Hepatocyte (in vitro differentiated cells): ENCODE data around the gene CCDC106. TPM values are rescaled to one million over a fixed set of nuclear protein-coding genes. Genes with fewer than 3 reads are reported as not detected.

Source experiments
- DNase-seq: peaks from one replicate; pipeline ENCODE4 v3.0.0-alpha.2; 2016; ENCODE audit warnings: low spot score
- H2AFZ ChIP-seq: fragments of 200-600 bp; sonication (generic); 2 replicates; pipeline ENCODE4 v1.6.0; 2016; ENCODE audit warnings: antibody characterized with exemption, mild to moderate bottlenecking
- H3K27ac ChIP-seq: fragments of 200-600 bp; sonication (generic); 2 replicates; pipeline ENCODE4 v1.5.1; 2016; ENCODE audit warnings: mild to moderate bottlenecking
- H3K27me3 ChIP-seq: fragments of 200-600 bp; sonication (generic); 2 replicates; pipeline ENCODE4 v1.6.1; 2016
- H3K36me3 ChIP-seq: fragments of 200-600 bp; sonication (generic); replicated peaks from 2 replicates; pipeline ENCODE4 v1.5.1; 2016; ENCODE audit warnings: low read depth; ENCODE audit not compliant: insufficient read depth
- H3K4me1 ChIP-seq: fragments of 200-600 bp; sonication (generic); 2 replicates; pipeline ENCODE4 v1.5.1; 2016; ENCODE audit warnings: mild to moderate bottlenecking, moderate library complexity; ENCODE audit not compliant: insufficient read depth
- H3K4me2 ChIP-seq: fragments of 200-600 bp; sonication (generic); 2 replicates; pipeline ENCODE4 v1.6.0; 2016
- H3K4me3 ChIP-seq: fragments of 200-600 bp; sonication (generic); 2 replicates; pipeline ENCODE4 v1.5.1; 2016; ENCODE audit warnings: mild to moderate bottlenecking
- H3K79me2 ChIP-seq: fragments of 200-600 bp; sonication (generic); 2 replicates; pipeline ENCODE4 v1.6.0; 2017; ENCODE audit warnings: mild to moderate bottlenecking
- H3K9me2 ChIP-seq: fragments of 200-600 bp; sonication (generic); replicated peaks from 2 replicates; pipeline ENCODE4 v1.6.0; 2017; ENCODE audit warnings: mild to moderate bottlenecking; ENCODE audit not compliant: insufficient read depth
- H3K9me3 ChIP-seq: fragments of 200-600 bp; sonication (generic); 2 replicates; pipeline ENCODE4 v1.5.1; 2016; ENCODE audit warnings: low read depth, mild to moderate bottlenecking
- H4K20me1 ChIP-seq: fragments of 200-600 bp; sonication (generic); 2 replicates; pipeline ENCODE4 v1.6.0; 2016; ENCODE audit warnings: mild to moderate bottlenecking; ENCODE audit not compliant: insufficient read depth, poor library complexity, severe bottlenecking
- CTCF ChIP-seq: fragments of 200-600 bp; sonication (generic); IDR thresholded peaks from 2 replicates; pipeline ENCODE4 v1.5.1; 2016; ENCODE audit warnings: antibody characterized with exemption, mild to moderate bottlenecking; ENCODE audit not compliant: poor library complexity
- EZH2 ChIP-seq: fragments of 200-600 bp; sonication (generic); IDR thresholded peaks from 2 replicates; pipeline ENCODE4 v1.6.1; 2016; ENCODE audit warnings: antibody characterized with exemption, mild to moderate bottlenecking, borderline replicate concordance
- EZH2phosphoT487 ChIP-seq: fragments of 200-600 bp; sonication (generic); IDR thresholded peaks from one replicate; pipeline ENCODE4 v1.6.1; 2018; ENCODE audit warnings: antibody characterized with exemption, mild to moderate bottlenecking, low read depth, moderate library complexity; ENCODE audit not compliant: unreplicated experiment, severe bottlenecking
- WGBS: methylation state at CpG from one replicate; pipeline ENCODE4 v1.1.6; 2016; ENCODE audit warnings: low lambda C conversion rate; ENCODE audit errors: missing lambda C conversion rate; 5-methylcytosine and 5-hydroxymethylcytosine counted together
- polyA plus RNA-seq: library from polyadenylated mRNA; unstranded; fragments of >200 nt; fragmentation: Nextera tagmentation; extraction: Ambion mirVana; gene quantifications from 2 replicates; pipeline ENCODE4 v1.2.1, GENCODE V29; 2016
- total RNA-seq: library from RNA; depleted of rRNA; stranded (reverse); fragments of >200 nt; gene quantifications from 2 replicates; pipeline ENCODE4 v1.2.3, GENCODE V29; 2014

The CCDC106 gene
- total and polyA plus RNA-seq, 2 experiments from 2014 or later: 18.3 to 31.7 TPM

DNA sequence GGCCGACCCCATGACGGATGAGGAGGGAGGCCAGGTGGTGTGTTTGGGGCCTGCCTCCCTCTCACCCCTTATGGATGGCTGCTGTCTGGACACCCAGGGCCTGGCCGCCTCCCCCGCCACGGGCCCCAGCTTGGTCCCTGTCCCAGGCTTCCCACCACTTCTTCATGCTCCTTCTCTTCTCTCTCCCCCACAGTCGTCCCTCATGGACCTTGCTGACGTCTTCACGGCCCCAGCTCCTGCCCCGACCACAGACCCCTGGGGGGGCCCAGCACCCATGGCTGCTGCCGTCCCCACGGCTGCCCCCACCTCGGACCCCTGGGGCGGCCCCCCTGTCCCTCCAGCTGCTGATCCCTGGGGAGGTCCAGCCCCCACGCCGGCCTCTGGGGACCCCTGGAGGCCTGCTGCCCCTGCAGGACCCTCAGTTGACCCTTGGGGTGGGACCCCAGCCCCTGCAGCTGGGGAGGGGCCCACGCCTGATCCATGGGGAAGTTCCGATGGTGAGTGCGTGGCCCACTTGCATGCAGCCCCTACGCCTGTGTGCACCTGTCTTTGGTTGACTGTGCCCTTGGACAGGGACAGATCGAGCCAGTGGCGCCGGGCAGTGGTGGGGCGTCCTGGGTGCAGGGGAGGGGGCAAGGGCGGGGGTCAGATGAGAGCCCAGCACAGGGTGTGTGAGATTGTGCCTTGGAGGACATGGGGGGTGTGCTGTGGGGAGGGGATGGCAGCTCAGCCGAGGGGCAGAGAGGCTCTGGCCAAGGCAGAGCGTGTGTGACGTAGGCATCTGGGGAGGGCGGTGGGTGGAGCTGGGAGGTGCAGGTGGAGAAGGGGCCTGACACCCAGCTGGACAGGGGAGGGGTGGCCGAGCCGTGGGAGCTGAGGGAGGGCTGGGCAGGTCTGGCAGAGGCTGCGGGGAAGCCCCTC, 43.8 kb downstream of the CCDC106 start:
- Histone ChIP-seq H3K4me3 (no peak overlapping the region), H3K9me3 (no peaks in the 10 kb centered on the region), H3K79me2 (peaks cover 14% of the 10 kb centered on the region), H3K9me2 (no peaks in the 10 kb centered on the region), H3K27ac (no peak overlapping the region), H4K20me1 (peaks cover 6% of the 10 kb centered on the region), H3K4me1 (peaks cover 3% of the 10 kb centered on the region), H3K36me3 (no peaks in the 10 kb centered on the region), H3K27me3 (no peaks in the 10 kb centered on the region), H2AFZ (no peak overlapping the region), H3K4me2 (no peak overlapping the region)
- WGBS: 98% methylated on average over 13 of the region's 31 CpGs
- no peak for DNase-seq
- no peak for TF ChIP-seq CTCF
- TF ChIP-seq EZH2phosphoT487: no peak
- no peak for TF ChIP-seq EZH2

DNA sequence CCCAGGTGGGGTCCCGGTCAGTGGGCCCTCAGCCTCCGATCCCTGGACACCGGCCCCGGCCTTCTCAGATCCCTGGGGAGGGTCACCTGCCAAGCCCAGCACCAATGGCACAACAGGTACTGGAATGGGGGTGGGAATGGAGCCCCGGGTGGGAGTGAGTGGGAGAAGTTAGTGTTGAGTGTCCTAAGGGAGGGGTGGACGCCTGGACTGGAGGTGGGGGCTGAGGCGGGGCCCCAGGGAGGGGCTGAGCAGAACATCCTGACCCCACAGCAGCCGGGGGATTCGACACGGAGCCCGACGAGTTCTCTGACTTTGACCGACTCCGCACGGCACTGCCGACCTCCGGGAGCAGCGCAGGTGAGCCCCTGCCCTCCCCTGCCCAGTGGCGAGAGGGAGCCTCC, 44.7 kb downstream of the CCDC106 start:
- Histone ChIP-seq H3K4me1 (peaks cover 3% of the 10 kb centered on the region), H3K36me3 (no peaks in the 10 kb centered on the region), H3K4me2 (no peak overlapping the region), H3K9me2 (no peaks in the 10 kb centered on the region), H3K79me2 (peaks cover 6% of the 10 kb centered on the region), H3K27me3 (no peaks in the 10 kb centered on the region), H3K27ac (no peak overlapping the region), H3K9me3 (no peaks in the 10 kb centered on the region), H4K20me1 (peaks cover 5% of the 10 kb centered on the region), H2AFZ (no peak overlapping the region), H3K4me3 (no peak overlapping the region)
- WGBS: 100% methylated on average over 9 of the region's 19 CpGs
- TF ChIP-seq EZH2 (no peak), EZH2phosphoT487 (no peak), CTCF (no peak)
- DNase-seq: no peak

- Histone ChIP-seq H3K27me3 (no peaks in the 10 kb centered on the region), H3K9me3 (no peaks in the 10 kb centered on the region), H3K4me3 (no peak overlapping the region), H3K4me1 (no peaks in the 10 kb centered on the region), H3K79me2 (peaks cover 4% of the 10 kb centered on the region), H3K4me2 (no peak overlapping the region), H4K20me1 (no peaks in the 10 kb centered on the region), H3K9me2 (no peaks in the 10 kb centered on the region), H3K36me3 (no peaks in the 10 kb centered on the region), H2AFZ (no peak overlapping the region), H3K27ac (no peak overlapping the region)
- 95% methylated on average over 19 of the region's 20 CpGs for WGBS
- no peak for DNase-seq
- no peak for TF ChIP-seq EZH2phosphoT487
- no peak for TF ChIP-seq CTCF
- no peak for TF ChIP-seq EZH2
Measured at GRCh38 chr19:55693336-55693974, 45.4 kb downstream of the CCDC106 start.
